Measurements from ENCODE around the gene PARVB. TPM values are rescaled to one million over a fixed set of nuclear protein-coding genes. Genes with fewer than 3 reads are reported as not detected.

PARVB gene
- total RNA-seq, 4 donors from 2014 or later, result 120 to 201 (median 147) TPM

DNA sequence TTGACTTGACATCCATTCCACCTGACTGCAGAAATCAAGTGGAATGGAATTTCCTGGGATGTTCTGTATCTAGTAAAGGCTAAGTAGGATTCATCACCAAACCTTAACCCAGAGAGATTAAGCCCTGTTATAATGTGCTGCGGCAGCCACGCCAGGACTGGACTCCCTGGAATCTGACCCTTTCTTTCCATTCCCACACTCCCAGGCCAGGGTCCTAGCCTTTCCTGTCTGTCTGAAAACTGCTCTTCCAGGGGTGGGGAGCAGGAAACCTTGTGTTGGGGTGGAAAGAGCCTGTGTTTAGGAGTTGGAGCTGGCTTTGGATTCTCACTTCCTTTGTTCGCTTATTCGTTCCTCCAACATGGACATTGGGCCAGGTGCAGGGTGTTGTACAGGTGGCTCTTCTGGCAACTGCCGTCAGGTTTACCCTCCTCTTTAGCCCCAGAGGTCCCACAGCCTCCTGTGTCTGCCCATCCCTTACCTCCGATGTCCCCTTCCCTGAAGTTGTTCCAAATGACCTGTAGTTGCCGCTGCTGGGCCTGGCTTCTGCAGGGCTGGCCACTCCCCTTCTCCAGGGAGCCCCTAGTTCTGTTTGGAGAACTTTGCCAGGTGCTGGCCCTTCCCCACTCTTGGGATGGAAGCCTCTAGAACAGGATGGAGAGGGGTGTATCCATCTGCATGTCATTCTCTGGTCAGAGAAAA, 20.5 kb upstream of the PARVB start:
- ATAC-seq, result no peak
- no peaks in the 10 kb centered on the region for H3K27me3 ChIP-seq
- no peak for TF ChIP-seq POLR2A (IDR thresholded peaks at IDR 0.05)
- TF ChIP-seq, protein P1, sequence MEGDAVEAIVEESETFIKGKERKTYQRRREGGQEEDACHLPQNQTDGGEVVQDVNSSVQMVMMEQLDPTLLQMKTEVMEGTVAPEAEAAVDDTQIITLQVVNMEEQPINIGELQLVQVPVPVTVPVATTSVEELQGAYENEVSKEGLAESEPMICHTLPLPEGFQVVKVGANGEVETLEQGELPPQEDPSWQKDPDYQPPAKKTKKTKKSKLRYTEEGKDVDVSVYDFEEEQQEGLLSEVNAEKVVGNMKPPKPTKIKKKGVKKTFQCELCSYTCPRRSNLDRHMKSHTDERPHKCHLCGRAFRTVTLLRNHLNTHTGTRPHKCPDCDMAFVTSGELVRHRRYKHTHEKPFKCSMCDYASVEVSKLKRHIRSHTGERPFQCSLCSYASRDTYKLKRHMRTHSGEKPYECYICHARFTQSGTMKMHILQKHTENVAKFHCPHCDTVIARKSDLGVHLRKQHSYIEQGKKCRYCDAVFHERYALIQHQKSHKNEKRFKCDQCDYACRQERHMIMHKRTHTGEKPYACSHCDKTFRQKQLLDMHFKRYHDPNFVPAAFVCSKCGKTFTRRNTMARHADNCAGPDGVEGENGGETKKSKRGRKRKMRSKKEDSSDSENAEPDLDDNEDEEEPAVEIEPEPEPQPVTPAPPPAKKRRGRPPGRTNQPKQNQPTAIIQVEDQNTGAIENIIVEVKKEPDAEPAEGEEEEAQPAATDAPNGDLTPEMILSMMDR (IDR thresholded peaks at IDR 0.05 in 4 of 5, conservative IDR thresholded peaks at IDR 0.05 in 1 of 5), result no peak
- no peak overlapping the region for H3K4me3 ChIP-seq
- in situ Hi-C loops (cut with MboI; ENCODE audit: low sequenced_read_pairs in 4 of 4), result no loop called here
- intact Hi-C loops (cut with DNase I; ENCODE audit: low total_unique reads), result no loop called here
- no peak for DNase-seq
- H3K36me3 ChIP-seq, result no peaks in the 10 kb centered on the region
- H3K27ac ChIP-seq, result peak overlapping the region in 1 of 4 donors; percentile 37
- peaks cover 14 to 17% of the 10 kb centered on the region in 2 donors for H3K4me1 ChIP-seq
- H3K9me3 ChIP-seq, result no peaks in the 10 kb centered on the region

DNA sequence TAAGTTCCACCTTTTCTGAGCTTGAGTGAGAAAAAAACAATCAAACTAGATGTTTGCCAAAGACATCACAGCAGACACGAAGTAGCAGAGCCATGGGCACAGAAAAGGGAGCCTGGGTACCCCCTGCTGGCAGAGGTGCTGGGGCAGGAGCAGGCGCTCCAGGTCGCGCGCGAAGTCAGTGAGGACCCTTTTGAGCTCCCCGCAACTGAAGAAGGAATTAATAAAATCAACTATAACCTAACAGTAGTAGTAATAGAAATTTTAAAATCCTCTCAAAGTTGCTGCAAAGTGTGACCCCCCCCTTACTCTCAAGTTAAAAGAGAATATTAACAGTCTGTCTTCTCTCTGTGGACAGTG, 20.0 kb upstream of the PARVB start:
- DNase-seq (no peak), ATAC-seq (no peak)
- Histone ChIP-seq H3K27me3 (no peaks in the 10 kb centered on the region), H3K9me3 (no peaks in the 10 kb centered on the region), H3K36me3 (no peaks in the 10 kb centered on the region), H3K27ac (peak overlapping the region in 1 of 4 donors; percentile 37), H3K4me3 (no peak overlapping the region), H3K4me1 (peaks cover 13 to 16% of the 10 kb centered on the region in 2 donors)
- intact Hi-C loops (cut with DNase I; ENCODE audit: low total_unique reads) (no loop called here), in situ Hi-C loops (cut with MboI; ENCODE audit: low sequenced_read_pairs in 4 of 4) (no loop called here)
- no peak for TF ChIP-seq POLR2A (IDR thresholded peaks at IDR 0.05)
- TF ChIP-seq, protein P1 (IDR thresholded peaks at IDR 0.05 in 4 of 5, conservative IDR thresholded peaks at IDR 0.05 in 1 of 5), result no peak

DNA sequence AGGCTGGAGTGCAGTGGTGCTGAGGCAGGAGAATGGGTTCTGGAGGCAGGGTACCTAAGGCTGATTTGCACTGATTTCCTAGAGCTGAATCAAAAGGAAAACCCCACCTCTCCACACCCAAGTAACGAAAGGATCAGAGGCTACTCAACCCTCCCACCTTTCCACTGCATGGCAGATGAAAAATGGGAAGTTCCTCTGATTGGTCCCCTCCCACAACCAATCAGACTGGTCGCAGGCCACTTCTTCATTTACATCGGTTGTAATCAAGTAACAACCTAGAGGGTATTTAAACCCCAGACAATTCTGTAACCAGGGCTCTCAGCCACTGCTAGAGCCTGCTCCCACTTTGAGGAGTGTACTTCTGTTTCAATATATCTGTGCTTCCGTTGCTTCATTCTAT, 18.6 kb upstream of the PARVB start:
- Histone ChIP-seq H3K27ac (no peak overlapping the region), H3K27me3 (no peaks in the 10 kb centered on the region), H3K9me3 (no peaks in the 10 kb centered on the region), H3K36me3 (no peaks in the 10 kb centered on the region), H3K4me3 (no peak overlapping the region), H3K4me1 (peaks cover 3 to 4% of the 10 kb centered on the region in 2 donors)
- DNase-seq (peak in 1 of 2 donors; percentile 6), ATAC-seq (no peak)
- in situ Hi-C loops (cut with MboI; ENCODE audit: low sequenced_read_pairs in 4 of 4), result no loop called here
- TF ChIP-seq POLR2A (IDR thresholded peaks at IDR 0.05), result no peak
- TF ChIP-seq, protein P1 (IDR thresholded peaks at IDR 0.05 in 4 of 5, conservative IDR thresholded peaks at IDR 0.05 in 1 of 5), result no peak
- intact Hi-C loops (cut with DNase I; ENCODE audit: low total_unique reads), result no loop called here

DNA sequence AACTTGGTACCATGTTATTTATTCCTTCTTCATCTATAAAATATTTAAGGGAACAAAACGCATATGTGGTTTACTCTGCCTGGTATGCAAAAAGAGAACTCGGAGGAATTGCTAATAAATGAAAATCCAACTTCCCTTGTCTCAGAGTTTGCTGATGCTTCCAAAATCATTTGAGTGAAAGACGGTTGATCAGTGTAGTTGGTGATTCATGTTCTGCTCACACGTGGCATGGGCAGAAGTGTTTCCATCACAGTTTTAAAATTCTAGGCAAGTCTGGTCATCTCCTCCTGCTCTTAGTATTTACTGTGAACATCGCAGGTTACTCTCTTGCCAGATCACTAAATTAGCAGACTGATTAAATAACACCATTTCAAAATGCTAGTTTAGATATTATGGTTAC, 11.9 kb upstream of the PARVB start:
- Histone ChIP-seq H3K9me3 (no peaks in the 10 kb centered on the region), H3K4me3 (no peak overlapping the region), H3K27ac (no peak overlapping the region), H3K36me3 (no peaks in the 10 kb centered on the region), H3K27me3 (no peaks in the 10 kb centered on the region), H3K4me1 (peaks cover 0 to 5% of the 10 kb centered on the region in 2 donors)
- TF ChIP-seq, protein P1 (IDR thresholded peaks at IDR 0.05 in 4 of 5, conservative IDR thresholded peaks at IDR 0.05 in 1 of 5), result no peak
- in situ Hi-C loops (cut with MboI; ENCODE audit: low sequenced_read_pairs in 4 of 4) (no loop called here), intact Hi-C loops (cut with DNase I; ENCODE audit: low total_unique reads) (no loop called here)
- no peak for ATAC-seq
- DNase-seq, result peak in 1 of 2 donors; percentile 0

DNA sequence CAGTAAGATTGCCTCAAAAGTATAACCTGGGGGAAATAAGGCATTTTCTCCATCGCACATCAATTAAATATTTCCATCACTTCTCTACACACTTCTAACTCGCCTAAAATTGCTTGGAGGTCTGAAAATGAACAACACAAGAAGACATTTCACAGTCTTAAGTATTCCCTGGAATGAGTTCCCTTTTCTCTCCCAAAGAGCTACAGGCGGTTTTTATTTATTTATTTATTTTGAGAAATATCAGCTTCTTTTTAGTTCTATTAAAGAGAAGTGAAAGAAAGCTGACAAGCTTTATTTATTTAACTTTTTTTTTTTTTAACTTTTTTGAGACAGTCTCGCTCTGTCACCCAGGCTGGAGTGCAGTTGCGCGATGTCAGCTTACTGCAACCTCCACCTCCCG, 11.5 kb upstream of the PARVB start:
- Histone ChIP-seq H3K36me3 (no peaks in the 10 kb centered on the region), H3K27ac (no peak overlapping the region), H3K27me3 (no peaks in the 10 kb centered on the region), H3K4me1 (peaks cover 0 to 5% of the 10 kb centered on the region in 2 donors), H3K9me3 (no peaks in the 10 kb centered on the region), H3K4me3 (no peak overlapping the region)
- TF ChIP-seq POLR2A (IDR thresholded peaks at IDR 0.05), result no peak
- in situ Hi-C loops (cut with MboI; ENCODE audit: low sequenced_read_pairs in 4 of 4) (no loop called here), intact Hi-C loops (cut with DNase I; ENCODE audit: low total_unique reads) (no loop called here)
- DNase-seq, result no peak
- ATAC-seq, result no peak

Measured in gastrocnemius medialis (tissue), 4 donors.